Measurements from ENCODE around the gene CDC25A. TPM values are rescaled to one million over a fixed set of nuclear protein-coding genes. Genes with fewer than 3 reads are reported as not detected.

The CDC25A gene
- total and polyA plus RNA-seq, 2 experiments from 2014 or later: 5.5 to 7.9 TPM

- TF ChIP-seq CTCF (IDR thresholded peaks at IDR 0.05; ENCODE audit: poor library complexity): peak; percentile 52
- TF ChIP-seq EZH2phosphoT487 (IDR thresholded peaks at IDR 0.05; ENCODE audit: low read depth, severe bottlenecking, unreplicated experiment): no peak
- 37% methylated on average over 6 of the region's 6 CpGs for WGBS (ENCODE audit: low lambda C conversion rate, missing lambda C conversion rate)
- Histone ChIP-seq H3K9me2 (replicated peaks; ENCODE audit: insufficient read depth) (no peaks in the 10 kb centered on the region), H3K79me2 (no peaks in the 10 kb centered on the region), H3K4me1 (ENCODE audit: insufficient read depth) (peaks cover 6% of the 10 kb centered on the region), H3K4me2 (peak overlapping the region; percentile 64), H3K27ac (no peak overlapping the region), H3K4me3 (no peak overlapping the region), H3K36me3 (replicated peaks; ENCODE audit: insufficient read depth, low read depth) (no peaks in the 10 kb centered on the region), H2AFZ (peak overlapping the region; percentile 72), H4K20me1 (ENCODE audit: insufficient read depth, poor library complexity, severe bottlenecking) (no peaks in the 10 kb centered on the region), H3K27me3 (no peaks in the 10 kb centered on the region), H3K9me3 (ENCODE audit: low read depth) (no peaks in the 10 kb centered on the region)
- peak; percentile 69 for DNase-seq (ENCODE audit: low spot score)
These were observed 44.5 kb upstream of the CDC25A start for GRCh38 chr3:48232734-48233133.

- Histone ChIP-seq H4K20me1 (ENCODE audit: insufficient read depth, poor library complexity, severe bottlenecking) (no peaks in the 10 kb centered on the region), H3K27me3 (no peaks in the 10 kb centered on the region), H3K9me2 (replicated peaks; ENCODE audit: insufficient read depth) (no peaks in the 10 kb centered on the region), H3K4me3 (no peak overlapping the region), H3K79me2 (no peaks in the 10 kb centered on the region), H3K27ac (no peak overlapping the region), H3K9me3 (ENCODE audit: low read depth) (no peaks in the 10 kb centered on the region), H3K36me3 (replicated peaks; ENCODE audit: insufficient read depth, low read depth) (no peaks in the 10 kb centered on the region), H3K4me1 (ENCODE audit: insufficient read depth) (peaks cover 6% of the 10 kb centered on the region), H3K4me2 (peak overlapping the region; percentile 64), H2AFZ (no peak overlapping the region)
- WGBS (ENCODE audit: low lambda C conversion rate, missing lambda C conversion rate): 56% methylated on average over 4 of the region's 4 CpGs
- TF ChIP-seq CTCF (IDR thresholded peaks at IDR 0.05; ENCODE audit: poor library complexity) (no peak), EZH2phosphoT487 (IDR thresholded peaks at IDR 0.05; ENCODE audit: low read depth, severe bottlenecking, unreplicated experiment) (no peak), EZH2 (IDR thresholded peaks at IDR 0.05; ENCODE audit: borderline replicate concordance) (no peak)
- DNase-seq (ENCODE audit: low spot score): no peak
These were observed 44.0 kb upstream of the CDC25A start for GRCh38 chr3:48232232-48232631.

- no peaks in the 10 kb centered on the region for H3K9me2 ChIP-seq (replicated peaks; ENCODE audit: insufficient read depth)
- no peak overlapping the region for H3K27ac ChIP-seq
- no peaks in the 10 kb centered on the region for H3K27me3 ChIP-seq
- no peak overlapping the region for H3K4me3 ChIP-seq
- no peaks in the 10 kb centered on the region for H4K20me1 ChIP-seq (ENCODE audit: insufficient read depth, poor library complexity, severe bottlenecking)
- H3K4me1 ChIP-seq (ENCODE audit: insufficient read depth): no peaks in the 10 kb centered on the region
- H3K9me3 ChIP-seq (ENCODE audit: low read depth): no peaks in the 10 kb centered on the region
- no peak overlapping the region for H2AFZ ChIP-seq
- H3K4me2 ChIP-seq: no peak overlapping the region
- H3K79me2 ChIP-seq: no peaks in the 10 kb centered on the region
- no peak for TF ChIP-seq EZH2 (IDR thresholded peaks at IDR 0.05; ENCODE audit: borderline replicate concordance)
- no peak for TF ChIP-seq CTCF (IDR thresholded peaks at IDR 0.05; ENCODE audit: poor library complexity)
- no peak for TF ChIP-seq EZH2phosphoT487 (IDR thresholded peaks at IDR 0.05; ENCODE audit: low read depth, severe bottlenecking, unreplicated experiment)
- no peak for DNase-seq (ENCODE audit: low spot score)
- H3K36me3 ChIP-seq (replicated peaks; ENCODE audit: insufficient read depth, low read depth): no peaks in the 10 kb centered on the region
- 65% methylated on average over 3 of the region's 3 CpGs for WGBS (ENCODE audit: low lambda C conversion rate, missing lambda C conversion rate)
These were observed 38.7 kb upstream of the CDC25A start for GRCh38 chr3:48226939-48227338.

DNA sequence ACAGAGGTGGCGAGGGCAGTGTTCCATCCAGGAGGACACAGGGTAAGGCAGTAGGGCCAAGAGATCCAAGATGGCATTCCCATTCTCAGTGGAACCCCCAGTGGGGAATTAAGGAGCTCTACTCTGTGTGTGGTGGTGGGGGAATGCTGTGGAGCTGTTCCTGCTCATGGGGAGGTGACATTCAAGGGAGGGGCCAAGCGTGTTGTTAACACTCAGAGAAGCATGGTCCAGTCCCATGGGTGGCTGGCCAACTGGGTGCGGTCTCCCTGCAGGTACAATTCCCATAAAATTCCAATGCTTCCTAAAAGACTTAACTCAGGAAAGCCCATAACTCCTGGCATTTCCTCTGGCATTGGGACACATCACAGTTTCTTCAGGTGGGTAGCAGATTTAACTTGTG lies 37.4 kb upstream of the CDC25A start:
- H3K27me3 ChIP-seq: no peaks in the 10 kb centered on the region
- H3K79me2 ChIP-seq: no peaks in the 10 kb centered on the region
- WGBS (ENCODE audit: low lambda C conversion rate, missing lambda C conversion rate): 91% methylated on average over 3 of the region's 3 CpGs
- no peak overlapping the region for H2AFZ ChIP-seq
- H3K4me3 ChIP-seq: no peak overlapping the region
- no peak for DNase-seq (ENCODE audit: low spot score)
- H4K20me1 ChIP-seq (ENCODE audit: insufficient read depth, poor library complexity, severe bottlenecking): no peaks in the 10 kb centered on the region
- H3K9me3 ChIP-seq (ENCODE audit: low read depth): no peaks in the 10 kb centered on the region
- no peak for TF ChIP-seq EZH2 (IDR thresholded peaks at IDR 0.05; ENCODE audit: borderline replicate concordance)
- H3K9me2 ChIP-seq (replicated peaks; ENCODE audit: insufficient read depth): no peaks in the 10 kb centered on the region
- H3K4me2 ChIP-seq: no peak overlapping the region
- no peak overlapping the region for H3K27ac ChIP-seq
- H3K36me3 ChIP-seq (replicated peaks; ENCODE audit: insufficient read depth, low read depth): no peaks in the 10 kb centered on the region
- H3K4me1 ChIP-seq (ENCODE audit: insufficient read depth): no peaks in the 10 kb centered on the region

Data from hepatocyte (in vitro differentiated cells).